NCI-H446 treated with DMSO at 0.1 percent for 48 hours (cell line): Measurements from ENCODE around the gene ATP1A4.

Experiments
- DNase-seq: peaks from one replicate; lab custom pipeline; 2025; lab: John Stamatoyannopoulos, UW

The ATP1A4 gene

GRCh38 chr1:160144921-160145320 is 6.5 kb upstream of the ATP1A4 start:
- DNase-seq, result no peak

DNA sequence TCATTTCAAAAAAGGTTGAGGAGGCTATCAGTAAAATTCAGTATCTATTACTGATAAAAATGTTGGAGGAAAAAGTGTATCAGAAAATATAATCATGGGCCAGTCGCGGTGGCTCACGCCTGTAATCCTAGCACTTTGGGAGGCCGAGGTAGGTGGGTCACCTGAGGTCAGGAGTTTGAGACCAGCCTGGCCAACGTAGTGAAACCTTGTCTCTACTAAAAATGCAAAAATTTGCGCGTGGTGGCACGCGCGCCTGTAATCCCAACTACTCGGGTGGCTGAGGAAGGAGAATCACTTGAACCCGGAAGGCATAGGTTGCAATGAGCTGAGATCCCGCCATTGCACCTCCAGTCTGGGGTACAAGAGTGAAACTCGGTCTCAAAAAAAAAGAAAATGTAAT is 5.3 kb upstream of the ATP1A4 start:
- DNase-seq, result no peak

- no peak for DNase-seq
Measured at GRCh38 chr1:160148121-160148520, 3.3 kb upstream of the ATP1A4 start.

- no peak for DNase-seq
Measured at GRCh38 chr1:160149233-160149632, 2.2 kb upstream of the ATP1A4 start.

GRCh38 chr1:160149716-160150115 is 1.7 kb upstream of the ATP1A4 start:
- no peak for DNase-seq

- DNase-seq, result no peak
Measured at GRCh38 chr1:160154790-160155189, 3.4 kb downstream of the ATP1A4 start.

DNA sequence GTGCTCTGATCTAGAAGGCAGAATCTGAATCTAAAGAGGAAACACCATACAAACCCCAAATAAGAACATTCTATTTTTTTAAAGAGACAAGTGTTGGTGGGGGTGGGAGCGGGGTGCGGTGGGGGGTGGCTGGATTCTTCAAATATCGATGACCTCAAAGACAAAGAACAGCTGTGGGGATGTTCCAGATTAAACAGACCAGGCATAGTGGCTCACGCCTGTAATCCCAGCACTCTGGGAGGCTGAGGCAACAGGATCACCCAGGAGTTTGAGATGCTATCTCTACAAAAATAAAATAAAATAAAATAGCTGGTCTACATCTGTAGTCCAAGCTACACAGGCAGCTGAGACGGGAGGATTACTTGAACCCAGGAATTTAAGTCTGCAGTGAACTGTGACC is 5.0 kb downstream of the ATP1A4 start:
- DNase-seq, result no peak

GRCh38 chr1:160157174-160157573 is 5.8 kb downstream of the ATP1A4 start:
- no peak for DNase-seq

DNA sequence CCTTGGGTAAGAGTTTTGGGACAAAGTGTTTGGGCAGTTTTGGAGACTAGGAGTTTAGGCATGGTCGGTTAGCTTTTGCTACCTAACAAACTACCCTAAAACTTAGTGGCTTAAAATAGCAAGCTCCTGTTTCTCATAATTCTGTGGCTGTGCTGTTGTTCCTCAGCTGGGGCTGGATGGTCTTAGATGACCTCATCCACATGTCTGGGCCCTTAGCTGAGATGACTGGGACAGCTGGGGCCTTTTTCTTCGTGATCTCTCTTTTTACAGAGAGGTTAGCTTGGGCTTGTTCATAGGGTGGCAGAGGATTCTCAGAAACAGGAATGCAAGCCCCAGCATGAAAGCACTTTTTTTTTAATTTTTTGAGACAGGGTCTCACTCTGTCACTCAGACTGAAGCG is 6.6 kb downstream of the ATP1A4 start:
- DNase-seq, result no peak

- no peak for DNase-seq
Measured at GRCh38 chr1:160158534-160158933, 7.1 kb downstream of the ATP1A4 start.

DNA sequence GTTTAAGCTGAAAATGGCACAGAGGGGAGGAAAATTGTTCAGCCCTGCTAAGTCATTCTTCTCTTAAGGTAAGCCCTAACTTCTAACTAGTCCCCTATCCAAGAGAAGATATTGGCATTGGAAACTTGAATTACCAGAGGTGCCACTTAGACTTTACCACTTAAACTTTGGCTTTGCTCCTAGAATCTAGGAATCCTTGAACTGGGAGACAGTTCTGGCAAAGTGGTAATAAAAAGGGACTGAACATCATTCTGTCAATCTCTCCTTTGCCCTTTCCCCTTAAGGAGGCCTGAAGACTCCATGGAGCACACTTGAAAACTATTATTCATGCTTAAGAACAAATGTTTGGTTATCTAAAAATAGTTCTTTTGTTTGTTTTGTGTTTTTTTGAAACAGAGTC is 8.4 kb downstream of the ATP1A4 start:
- DNase-seq, result no peak

DNA sequence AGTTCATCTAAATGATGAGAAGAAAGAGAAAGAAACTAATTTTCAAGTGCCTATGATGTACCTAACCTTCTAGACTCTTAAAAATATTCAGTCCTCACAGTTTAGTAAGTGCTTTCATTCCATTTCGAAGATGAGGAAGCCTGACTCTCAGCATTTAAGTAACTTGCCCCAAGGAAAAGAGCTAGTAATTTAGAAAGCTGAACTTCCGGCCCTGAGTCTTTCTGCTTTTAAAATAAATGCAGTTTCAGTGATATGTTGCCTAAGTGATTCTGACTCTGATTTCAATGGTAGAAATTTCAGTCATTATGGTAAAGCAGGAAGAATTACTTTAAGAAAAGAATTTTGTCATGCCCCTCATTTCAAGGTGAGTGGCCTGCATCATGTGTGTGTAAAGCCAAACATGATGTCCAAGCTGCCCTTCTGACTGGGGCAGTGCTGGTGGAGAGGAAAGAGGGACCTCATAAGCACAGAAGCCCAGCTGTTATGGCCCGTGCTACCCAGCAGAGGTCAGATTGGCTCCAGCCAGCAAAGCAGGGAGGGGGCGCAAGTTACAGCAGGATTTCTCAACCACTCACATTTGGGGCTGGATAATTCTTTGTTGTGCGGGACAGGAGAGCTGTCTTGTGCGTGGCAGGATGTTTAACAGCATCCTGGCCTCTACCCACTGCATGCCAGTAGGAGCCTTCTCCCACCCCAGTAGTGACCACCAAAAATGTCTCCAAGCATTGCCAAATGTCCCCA is 10.7 kb downstream of the ATP1A4 start:
- no peak for DNase-seq

GRCh38 chr1:160162931-160163330 is 11.5 kb downstream of the ATP1A4 start:
- DNase-seq, result no peak

DNA sequence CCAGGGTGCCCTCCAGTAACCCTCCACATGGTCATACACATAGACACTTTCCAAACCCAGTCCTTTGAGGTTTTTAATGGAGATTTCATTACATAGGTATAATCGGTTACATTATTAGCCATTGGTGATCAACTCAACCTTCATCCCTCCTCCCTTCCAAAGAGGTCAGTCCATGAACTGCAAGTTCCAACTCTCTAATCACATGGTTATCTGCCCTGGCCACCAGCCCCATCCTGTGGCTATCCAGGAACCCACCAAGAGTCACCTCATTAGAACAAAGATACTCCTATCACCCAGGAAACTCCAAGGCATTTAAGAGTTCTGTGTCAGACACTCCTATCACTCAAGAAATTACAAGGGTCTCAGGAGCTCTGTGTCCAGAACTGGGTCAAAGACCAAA is 12.2 kb downstream of the ATP1A4 start:
- no peak for DNase-seq

DNA sequence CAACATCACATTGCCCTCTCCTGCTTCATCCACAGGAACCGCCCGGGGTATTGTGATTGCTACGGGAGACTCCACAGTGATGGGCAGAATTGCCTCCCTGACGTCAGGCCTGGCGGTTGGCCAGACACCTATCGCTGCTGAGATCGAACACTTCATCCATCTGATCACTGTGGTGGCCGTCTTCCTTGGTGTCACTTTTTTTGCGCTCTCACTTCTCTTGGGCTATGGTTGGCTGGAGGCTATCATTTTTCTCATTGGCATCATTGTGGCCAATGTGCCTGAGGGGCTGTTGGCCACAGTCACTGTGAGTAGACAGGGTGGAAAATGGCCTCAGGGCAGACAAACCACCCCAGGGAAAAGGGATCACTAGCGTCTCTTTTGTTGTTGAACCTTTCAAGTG is 12.7 kb downstream of the ATP1A4 start:
- DNase-seq, result no peak

- no peak for DNase-seq
Measured at GRCh38 chr1:160166166-160166868, 14.9 kb downstream of the ATP1A4 start.

- no peak for DNase-seq
Measured at GRCh38 chr1:160167056-160167455, 15.7 kb downstream of the ATP1A4 start.

GRCh38 chr1:160167580-160167979 is 16.2 kb downstream of the ATP1A4 start:
- no peak for DNase-seq

DNA sequence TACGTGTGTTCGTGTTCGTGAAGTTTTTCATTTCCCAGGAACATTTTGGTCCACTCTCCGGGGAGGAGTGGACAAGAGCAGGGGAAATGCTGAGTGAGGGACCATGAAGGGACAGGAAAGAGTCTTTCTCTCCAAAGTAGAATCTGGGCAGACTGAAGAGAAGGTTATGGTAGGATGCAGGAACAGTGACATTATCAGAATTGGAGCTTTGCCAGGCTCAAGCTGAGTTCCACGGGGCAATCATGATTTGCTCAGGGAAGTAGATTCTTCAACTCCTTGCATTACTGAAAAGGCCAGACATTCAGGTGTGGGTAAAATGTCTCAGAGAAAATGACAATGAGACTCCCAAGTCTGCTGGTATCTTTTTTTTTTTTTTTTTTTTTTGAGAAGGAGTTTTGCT is 16.6 kb downstream of the ATP1A4 start:
- no peak for DNase-seq

DNA sequence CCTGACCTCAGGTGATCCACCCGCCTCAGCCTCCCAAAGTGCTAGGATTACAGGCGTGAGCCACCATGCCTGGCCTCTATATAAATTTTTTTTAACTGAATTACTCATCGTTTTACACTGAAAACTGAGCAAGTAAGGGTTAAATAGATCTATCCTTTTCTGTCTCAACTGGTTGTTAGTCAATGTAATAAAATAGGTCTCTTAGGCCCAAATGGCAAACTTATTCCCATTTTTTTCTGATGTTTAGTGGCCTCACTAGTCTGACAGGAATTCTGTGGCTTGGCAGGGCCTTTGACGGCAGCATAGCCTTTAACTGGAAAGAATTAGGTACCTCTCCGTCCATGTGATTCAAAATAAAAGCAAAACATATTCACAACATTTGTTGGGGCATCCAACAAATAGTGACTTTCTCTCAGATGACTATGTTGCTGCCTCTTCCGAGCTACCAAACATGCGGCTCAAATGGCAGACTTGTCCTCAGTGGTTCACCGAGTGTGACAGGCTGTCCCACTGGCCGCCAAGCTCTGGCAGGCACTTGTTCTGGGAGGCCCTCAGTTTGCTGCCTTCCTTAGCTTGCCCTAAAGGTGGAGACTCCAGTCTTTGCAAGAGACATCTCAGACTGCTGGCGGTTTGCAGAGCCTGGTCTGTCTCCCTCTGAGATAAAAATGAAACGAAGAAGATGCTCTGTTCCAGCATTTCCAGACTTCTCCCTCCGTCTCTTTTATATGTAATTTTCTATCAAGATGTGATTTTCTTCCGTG is 17.4 kb downstream of the ATP1A4 start:
- no peak for DNase-seq

DNA sequence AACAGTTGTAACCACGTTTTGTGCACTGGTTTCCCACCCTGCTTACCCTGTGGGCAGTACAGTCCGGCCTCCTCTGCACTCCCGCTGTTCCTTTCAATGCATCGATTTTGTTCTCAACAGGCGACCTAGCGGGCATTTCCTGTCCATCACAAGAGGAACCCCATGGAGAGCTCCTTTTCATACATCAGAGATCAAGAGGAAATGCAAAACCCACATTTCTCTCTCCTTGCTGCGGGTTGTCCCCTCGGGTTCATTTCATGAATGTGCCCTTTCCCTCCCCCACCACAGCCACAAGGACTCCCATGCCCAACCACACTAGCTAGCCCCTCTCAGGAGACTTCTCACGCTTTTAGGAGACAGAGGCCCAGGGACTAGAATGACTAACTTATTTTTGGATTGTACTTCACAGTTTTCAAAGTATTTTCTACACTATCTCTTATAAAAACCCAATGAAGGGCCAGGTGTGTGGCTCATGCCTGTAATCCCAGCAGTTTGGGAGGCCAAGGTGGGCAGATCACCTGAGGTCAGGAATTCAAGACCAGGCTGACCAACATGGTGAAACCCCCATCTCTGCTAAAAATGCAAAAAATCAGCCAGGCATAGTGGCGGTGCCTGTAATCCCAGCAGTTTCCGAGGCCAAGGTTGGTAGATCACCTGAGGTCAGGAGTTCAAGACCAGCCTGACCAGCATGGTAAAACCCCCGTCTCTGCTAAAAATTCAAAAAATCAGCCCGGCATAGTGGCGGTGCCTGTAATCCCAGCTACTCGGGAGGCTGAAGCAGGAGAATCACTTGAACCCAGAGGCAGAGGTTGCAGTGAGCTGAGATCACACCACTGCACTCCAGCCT is 18.4 kb downstream of the ATP1A4 start:
- DNase-seq, result no peak

GRCh38 chr1:160171354-160171753 is 20.0 kb downstream of the ATP1A4 start:
- no peak for DNase-seq
